HCT116 (cell line): Measurements from ENCODE around the gene STRA8. TPM values are rescaled to one million over a fixed set of nuclear protein-coding genes. Genes with fewer than 3 reads are reported as not detected.

Experiments used
- ATAC-seq: fragments of 200-7000 bp; cut with Tn5 transposase; 2 replicates; pipeline ENCODE4 v1.9.1; 2020; ENCODE audit warnings: mild to moderate bottlenecking, moderate library complexity
- BruUV-seq: library from RNA; stranded (reverse); fragments of 400-500 nt; replicated peaks from 2 replicates; lab custom pipeline; 2021; lab: Mats Ljungman, UMichigan
- CTCF ChIA-PET: fragments of 300-600 bp; sonication (Branson Sonifier 250); formaldehyde crosslinking; loops from one replicate; lab custom pipeline; 2021; ENCODE audit warnings: antibody characterized with exemption; lab: Charles Lee
- POLR2A ChIA-PET: fragments of 300-600, 350-600 bp; sonication (Branson Sonifier 250); formaldehyde crosslinking; loops from one replicate; lab custom pipeline; 2021; ENCODE audit warnings: antibody characterized with exemption; lab: Charles Lee
- RAD21 ChIA-PET, 2 experiments: fragments of 300-600 bp; sonication (Branson Sonifier 250); formaldehyde crosslinking; loops; one replicate each; lab custom pipeline; 2023; ENCODE audit warnings: low total read pairs in 2 of 2; ENCODE audit not compliant: uncharacterized antibody in 2 of 2, unreplicated experiment in 2 of 2, low non-redundant PET in 1 of 2; lab: Charles Lee
- DNase-seq: peaks from one replicate; pipeline ENCODE4 v3.0.0-alpha.2; 2010; ENCODE audit warnings: low read depth, low spot score
- H2AFZ ChIP-seq: fragments of 200-600 bp; shearing (Covaris generic), sonication (generic); 2 replicates; pipeline ENCODE4 v1.6.1; 2017; ENCODE audit warnings: low read depth, mixed run types, mixed read lengths, antibody characterized with exemption, low read length; ENCODE audit not compliant: poor library complexity, severe bottlenecking
- H3K27ac ChIP-seq: 2 replicates; pipeline ENCODE4 v1.5.1; 2012; ENCODE audit warnings: low read depth, low read length
- H3K27me3 ChIP-seq: fragments of 200-600 bp; sonication (generic); 2 replicates; pipeline ENCODE4 v1.6.1; 2016; ENCODE audit warnings: mixed run types, low read length, mixed read lengths; ENCODE audit not compliant: insufficient read depth
- H3K36me3 ChIP-seq, 2 experiments: fragments of 200-500 bp in 1 of 2; fragments of 200-600 bp in 1 of 2; sonication (Bioruptor generic) in 1 of 2; sonication (generic) in 1 of 2; 2 replicates each; pipeline versions ENCODE4 v1.5.1 to v1.6.1; 2014 to 2016; ENCODE audit warnings: low read length in 2 of 2, inconsistent platforms in 1 of 2, mixed read lengths in 1 of 2, mixed run types in 1 of 2; ENCODE audit not compliant: insufficient read depth in 2 of 2, control insufficient read depth in 1 of 2
- H3K4me1 ChIP-seq, 2 experiments: fragments of 200-600 bp in 1 of 2; sonication (generic) in 1 of 2; 2 replicates each; pipeline versions ENCODE4 v1.5.1 to v1.6.1; 2012 to 2017; ENCODE audit warnings: low read length in 2 of 2, inconsistent platforms in 1 of 2, mild to moderate bottlenecking in 1 of 2, mixed read lengths in 1 of 2, mixed run types in 1 of 2, moderate library complexity in 1 of 2; ENCODE audit not compliant: insufficient read depth in 2 of 2, control insufficient read depth in 1 of 2
- H3K4me2 ChIP-seq: fragments of 200-600 bp; sonication (generic); 2 replicates; pipeline ENCODE4 v1.6.1; 2017; ENCODE audit warnings: mixed run types, low read length, mixed read lengths
- H3K4me3 ChIP-seq, 2 experiments: fragments of 200-600 bp in 1 of 2; sonication (generic) in 1 of 2; replicated peaks in 1 of 2; 2 replicates each; pipeline ENCODE4 v1.5.1; 2011 to 2016; ENCODE audit warnings: low read length in 2 of 2, control low read depth in 1 of 2, low read depth in 1 of 2, mild to moderate bottlenecking in 1 of 2, mixed read lengths in 1 of 2, mixed run types in 1 of 2
- H3K79me2 ChIP-seq: fragments of 200-600 bp; sonication (generic); 2 replicates; pipeline ENCODE4 v1.6.1; 2017; ENCODE audit warnings: mild to moderate bottlenecking, mixed run types, low read length, moderate library complexity, mixed read lengths; ENCODE audit not compliant: insufficient read depth
- H3K9ac ChIP-seq: fragments of 200-600 bp; sonication (generic); 2 replicates; pipeline ENCODE4 v1.6.1; 2016; ENCODE audit warnings: low read length, mixed read lengths
- H3K9me2 ChIP-seq: fragments of 200-600 bp; sonication (generic), shearing (Covaris generic); 2 replicates; pipeline ENCODE4 v1.6.1; 2017; ENCODE audit warnings: mixed run types, mild to moderate bottlenecking, moderate library complexity; ENCODE audit not compliant: insufficient read depth
- H3K9me3 ChIP-seq, 2 experiments: fragments of 200-500 bp in 1 of 2; fragments of 200-600 bp in 1 of 2; sonication (Bioruptor generic) in 1 of 2; sonication (generic) in 1 of 2; 2 replicates each; pipeline ENCODE4 v1.6.1; 2014 to 2017; ENCODE audit warnings: low read length in 2 of 2, mixed read lengths in 2 of 2, inconsistent platforms in 1 of 2, low read depth in 1 of 2, mild to moderate bottlenecking in 1 of 2, mixed run types in 1 of 2, moderate library complexity in 1 of 2; ENCODE audit not compliant: control insufficient read depth in 1 of 2, insufficient read depth in 1 of 2
- H4K20me1 ChIP-seq: fragments of 200-600 bp; sonication (generic), shearing (Covaris generic); 2 replicates; pipeline ENCODE4 v1.6.1; 2017; ENCODE audit warnings: mixed run types, mild to moderate bottlenecking, moderate library complexity; ENCODE audit not compliant: insufficient read depth
- CBX3 ChIP-seq: IDR thresholded peaks from 2 replicates; pipeline ENCODE4 v1.6.1; 2012; ENCODE audit warnings: low read depth
- EGR1 ChIP-seq: IDR thresholded peaks from 2 replicates; pipeline ENCODE4 v1.6.1; 2012; ENCODE audit warnings: low read depth
- ELF1 ChIP-seq: IDR thresholded peaks from 2 replicates; pipeline ENCODE4 v1.6.1; 2012; ENCODE audit warnings: low read depth, borderline replicate concordance
- EZH2phosphoT487 ChIP-seq: fragments of 200-600 bp; IDR thresholded peaks from 2 replicates; pipeline ENCODE4 v1.6.1; 2018; ENCODE audit warnings: antibody characterized with exemption, borderline replicate concordance
- FOSL1 ChIP-seq: IDR thresholded peaks from 2 replicates; pipeline ENCODE4 v1.6.1; 2012; ENCODE audit warnings: low read depth
- JUND ChIP-seq: IDR thresholded peaks from 2 replicates; pipeline ENCODE4 v1.6.1; 2012
- MAX ChIP-seq: IDR thresholded peaks from 2 replicates; pipeline ENCODE4 v1.6.1; 2012
- POLR2A ChIP-seq: IDR thresholded peaks from 2 replicates; pipeline ENCODE4 v1.7.0; 2011; ENCODE audit warnings: borderline replicate concordance; ENCODE audit not compliant: insufficient read depth, insufficient read length; ENCODE audit errors: extremely low read depth
- POLR2AphosphoS5 ChIP-seq: IDR thresholded peaks from 2 replicates; pipeline ENCODE4 v1.6.1; 2011; ENCODE audit warnings: mild to moderate bottlenecking, low read depth, low read length, moderate library complexity
- RAD21 ChIP-seq: IDR thresholded peaks from 2 replicates; pipeline ENCODE4 v1.6.1; 2012; ENCODE audit warnings: low read depth, mild to moderate bottlenecking
- REST ChIP-seq: IDR thresholded peaks from 2 replicates; pipeline ENCODE4 v1.6.1; 2012; ENCODE audit warnings: low read depth
- SIN3A ChIP-seq: IDR thresholded peaks from 2 replicates; pipeline ENCODE4 v1.6.1; 2012; ENCODE audit warnings: low read depth
- SP1 ChIP-seq: IDR thresholded peaks from 2 replicates; pipeline ENCODE4 v1.6.1; 2012; ENCODE audit warnings: low read depth
- SRF ChIP-seq: IDR thresholded peaks from 2 replicates; pipeline ENCODE4 v1.6.1; 2012; ENCODE audit warnings: low read depth
- TCF7L2 ChIP-seq: IDR thresholded peaks from 2 replicates; pipeline ENCODE4 v1.7.0; 2011; ENCODE audit warnings: borderline replicate concordance, inconsistent platforms; ENCODE audit not compliant: insufficient read depth, insufficient read length; ENCODE audit errors: extremely low read depth
- YY1 ChIP-seq: IDR thresholded peaks from 2 replicates; pipeline ENCODE4 v1.6.1; 2011; ENCODE audit warnings: low read length, low read depth, moderate library complexity, mild to moderate bottlenecking; ENCODE audit not compliant: insufficient replicate concordance; ENCODE audit errors: extremely low read depth
- ZBTB33 ChIP-seq: IDR thresholded peaks from 2 replicates; pipeline ENCODE4 v1.6.1; 2011; ENCODE audit warnings: mild to moderate bottlenecking, low read length, moderate library complexity; ENCODE audit not compliant: insufficient replicate concordance; ENCODE audit errors: extremely low read depth
- ZFX ChIP-seq: fragments of 450-650 bp; IDR thresholded peaks from 2 replicates; pipeline ENCODE4 v1.6.1; 2017
- intact Hi-C: fragments of 100-400 bp; cut with micrococcal nuclease; formaldehyde crosslinking; loops from 2 replicates; pipeline ENCODE4 v1.10.0; 2022
- total RNA-seq: library from RNA; stranded (reverse); gene quantifications from one replicate; pipeline ENCODE4 v1.2.1, GENCODE V29; 2021; ENCODE audit not compliant: unreplicated experiment

STRA8 gene
- total RNA-seq, 1 experiment from 2014 or later = not detected

- TF ChIP-seq REST = no peak
- no peak for TF ChIP-seq SRF
- no peak for TF ChIP-seq YY1
- TF ChIP-seq RAD21 = no peak
- TF ChIP-seq, all 23 proteins: peak for 0
Measured at GRCh38 chr7:135190703-135191102, 42.9 kb upstream of the STRA8 start (continued).

GRCh38 chr7:135192914-135193536 lies 40.6 kb upstream of the STRA8 start:
- RAD21 ChIA-PET = no interaction called here
- Histone ChIP-seq H3K36me3 (no peaks in the 10 kb centered on the region; a peak in 1 of 4 replicates), H2AFZ (no peak overlapping the region), H3K27ac (no peak overlapping the region), H3K9ac (no peak overlapping the region), H3K4me3 (no peak overlapping the region), H4K20me1 (no peaks in the 10 kb centered on the region), H3K4me1 (no peaks in the 10 kb centered on the region), H3K27me3 (no peaks in the 10 kb centered on the region), H3K4me2 (no peak overlapping the region), H3K9me2 (no peaks in the 10 kb centered on the region), H3K79me2 (no peaks in the 10 kb centered on the region), H3K9me3 (no peaks in the 10 kb centered on the region)
- CTCF ChIA-PET = no interaction called here
- DNase-seq (no peak), ATAC-seq (no peak)
- intact Hi-C loops = no loop called here
- POLR2A ChIA-PET = no interaction called here
- no TSS peak for BruUV-seq
- no peak for TF ChIP-seq SRF
- no peak for TF ChIP-seq FOSL1
- TF ChIP-seq POLR2AphosphoS5 = no peak
- TF ChIP-seq SIN3A = no peak
- no peak for TF ChIP-seq EZH2phosphoT487
- no peak for TF ChIP-seq JUND
- no peak for TF ChIP-seq ELF1
- no peak for TF ChIP-seq MAX
- TF ChIP-seq EGR1 = no peak
- no peak for TF ChIP-seq CBX3
- TF ChIP-seq RAD21 = no peak
- TF ChIP-seq TCF7L2 = no peak
- TF ChIP-seq ZFX = no peak
- TF ChIP-seq POLR2A = no peak
- no peak for TF ChIP-seq ZBTB33
- TF ChIP-seq SP1 = no peak
- TF ChIP-seq YY1 = no peak
